Measurements from ENCODE around the gene TXNRD1. TPM values are rescaled to one million over a fixed set of nuclear protein-coding genes. Genes with fewer than 3 reads are reported as not detected.

TXNRD1 gene
- total RNA-seq, 4 donors from 2014 or later, result 94.1 to 240 (median 128) TPM

DNA sequence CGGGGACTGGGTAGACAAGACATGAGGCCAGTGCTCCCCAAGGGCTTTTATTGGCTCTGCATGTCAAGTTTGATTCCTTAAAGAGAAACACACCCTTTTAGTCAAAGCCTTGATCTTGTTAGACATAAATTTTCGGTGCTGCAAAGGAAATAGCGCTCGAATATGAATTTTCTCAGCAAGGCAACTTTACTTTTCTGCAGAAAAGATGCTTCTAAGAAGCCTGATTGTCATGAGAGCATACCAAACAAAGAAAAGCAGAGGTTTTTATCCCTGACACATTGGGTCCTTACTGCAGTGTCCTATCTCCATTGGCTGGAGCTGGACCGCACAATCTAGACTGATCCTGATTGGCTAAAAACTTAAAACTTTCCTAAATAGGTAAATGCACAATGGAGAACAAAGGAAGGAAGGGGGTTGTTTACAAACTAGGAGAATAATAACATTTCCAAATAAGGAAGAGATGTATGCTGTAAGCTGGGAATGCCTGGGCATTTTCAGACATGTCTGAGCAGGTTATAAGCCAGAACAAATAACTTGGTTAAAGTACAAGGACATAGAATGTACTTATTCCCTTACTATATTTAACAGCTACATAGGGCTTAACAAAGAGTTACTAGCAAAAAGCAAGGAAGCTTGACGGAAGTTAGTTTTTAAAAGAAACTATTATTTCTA lies 17.2 kb downstream of the TXNRD1 start:
- no peak overlapping the region for H3K4me3 ChIP-seq
- peaks cover 0 to 18% (median 7%) of the 10 kb centered on the region in 4 donors for H3K9me3 ChIP-seq
- no peaks in the 10 kb centered on the region for H3K27me3 ChIP-seq
- H3K36me3 ChIP-seq, result no peaks in the 10 kb centered on the region
- H3K27ac ChIP-seq, result no peak overlapping the region
- DNase-seq, result no peak
- no peaks in the 10 kb centered on the region for H3K4me1 ChIP-seq
- TF ChIP-seq, protein P1, sequence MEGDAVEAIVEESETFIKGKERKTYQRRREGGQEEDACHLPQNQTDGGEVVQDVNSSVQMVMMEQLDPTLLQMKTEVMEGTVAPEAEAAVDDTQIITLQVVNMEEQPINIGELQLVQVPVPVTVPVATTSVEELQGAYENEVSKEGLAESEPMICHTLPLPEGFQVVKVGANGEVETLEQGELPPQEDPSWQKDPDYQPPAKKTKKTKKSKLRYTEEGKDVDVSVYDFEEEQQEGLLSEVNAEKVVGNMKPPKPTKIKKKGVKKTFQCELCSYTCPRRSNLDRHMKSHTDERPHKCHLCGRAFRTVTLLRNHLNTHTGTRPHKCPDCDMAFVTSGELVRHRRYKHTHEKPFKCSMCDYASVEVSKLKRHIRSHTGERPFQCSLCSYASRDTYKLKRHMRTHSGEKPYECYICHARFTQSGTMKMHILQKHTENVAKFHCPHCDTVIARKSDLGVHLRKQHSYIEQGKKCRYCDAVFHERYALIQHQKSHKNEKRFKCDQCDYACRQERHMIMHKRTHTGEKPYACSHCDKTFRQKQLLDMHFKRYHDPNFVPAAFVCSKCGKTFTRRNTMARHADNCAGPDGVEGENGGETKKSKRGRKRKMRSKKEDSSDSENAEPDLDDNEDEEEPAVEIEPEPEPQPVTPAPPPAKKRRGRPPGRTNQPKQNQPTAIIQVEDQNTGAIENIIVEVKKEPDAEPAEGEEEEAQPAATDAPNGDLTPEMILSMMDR (IDR thresholded peaks at IDR 0.05), result no peak
- no peak for TF ChIP-seq POLR2A (IDR thresholded peaks at IDR 0.05)

DNA sequence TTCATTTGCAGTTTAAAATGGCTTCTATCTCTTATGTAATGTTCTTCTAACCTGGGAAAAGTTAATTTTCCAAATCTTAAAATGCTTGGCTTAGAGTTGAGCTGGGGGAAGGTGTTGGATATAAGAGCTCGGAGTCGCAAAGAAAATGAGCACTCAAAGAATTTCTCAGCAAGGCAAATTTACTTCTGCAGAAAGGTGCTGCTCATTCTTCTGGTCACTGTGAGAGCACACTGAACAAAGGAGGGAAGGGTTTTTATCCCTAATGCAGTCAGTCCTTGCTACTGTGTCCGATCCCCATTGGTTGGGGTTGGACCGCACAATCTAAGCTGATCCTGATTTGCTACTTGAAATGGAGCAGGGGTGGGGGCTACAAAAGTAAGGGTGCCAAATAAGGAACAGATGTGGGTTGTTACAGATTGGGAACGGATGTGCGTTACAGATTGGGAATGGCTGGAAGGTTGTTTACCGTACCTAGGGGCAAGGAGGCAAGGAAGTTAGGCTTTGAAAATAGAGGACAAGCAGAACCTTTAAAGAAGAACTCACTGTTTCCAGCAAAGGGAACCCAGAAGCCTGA lies 19.4 kb downstream of the TXNRD1 start:
- TF ChIP-seq POLR2A (IDR thresholded peaks at IDR 0.05), result no peak
- TF ChIP-seq, protein P1 (IDR thresholded peaks at IDR 0.05), result no peak
- Histone ChIP-seq H3K27ac (no peak overlapping the region), H3K9me3 (peaks cover 0 to 18% (median 7%) of the 10 kb centered on the region in 4 donors), H3K36me3 (no peaks in the 10 kb centered on the region), H3K4me1 (no peaks in the 10 kb centered on the region), H3K4me3 (no peak overlapping the region), H3K27me3 (no peaks in the 10 kb centered on the region)
- no peak for DNase-seq

DNA sequence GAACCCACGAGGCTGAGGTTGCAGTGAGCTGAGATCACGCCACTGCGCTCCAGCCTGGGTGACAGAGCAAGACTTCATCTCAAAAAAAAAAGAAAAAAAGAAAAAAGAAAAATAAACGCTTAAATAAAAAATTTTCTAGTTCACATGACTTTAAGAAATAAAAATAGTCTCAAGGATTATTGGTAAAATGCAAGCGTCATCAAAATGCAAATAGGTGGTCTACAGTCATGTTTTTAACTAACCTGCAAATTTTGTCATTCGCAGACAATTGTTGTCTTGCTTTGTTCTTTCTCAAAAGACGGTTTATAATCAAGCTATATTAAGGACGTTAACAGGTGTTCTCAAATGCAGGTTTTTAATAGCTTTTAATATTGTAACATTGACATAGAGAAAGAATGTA lies 22.4 kb downstream of the TXNRD1 start:
- no peaks in the 10 kb centered on the region for H3K27me3 ChIP-seq
- TF ChIP-seq, protein P1 (IDR thresholded peaks at IDR 0.05), result no peak
- no peak for TF ChIP-seq POLR2A (IDR thresholded peaks at IDR 0.05)
- DNase-seq, result no peak
- peaks cover 0 to 14% (median 2%) of the 10 kb centered on the region in 4 donors for H3K9me3 ChIP-seq
- H3K4me3 ChIP-seq, result no peak overlapping the region
- no peaks in the 10 kb centered on the region for H3K4me1 ChIP-seq
- H3K36me3 ChIP-seq, result no peaks in the 10 kb centered on the region
- no peak overlapping the region for H3K27ac ChIP-seq

DNA sequence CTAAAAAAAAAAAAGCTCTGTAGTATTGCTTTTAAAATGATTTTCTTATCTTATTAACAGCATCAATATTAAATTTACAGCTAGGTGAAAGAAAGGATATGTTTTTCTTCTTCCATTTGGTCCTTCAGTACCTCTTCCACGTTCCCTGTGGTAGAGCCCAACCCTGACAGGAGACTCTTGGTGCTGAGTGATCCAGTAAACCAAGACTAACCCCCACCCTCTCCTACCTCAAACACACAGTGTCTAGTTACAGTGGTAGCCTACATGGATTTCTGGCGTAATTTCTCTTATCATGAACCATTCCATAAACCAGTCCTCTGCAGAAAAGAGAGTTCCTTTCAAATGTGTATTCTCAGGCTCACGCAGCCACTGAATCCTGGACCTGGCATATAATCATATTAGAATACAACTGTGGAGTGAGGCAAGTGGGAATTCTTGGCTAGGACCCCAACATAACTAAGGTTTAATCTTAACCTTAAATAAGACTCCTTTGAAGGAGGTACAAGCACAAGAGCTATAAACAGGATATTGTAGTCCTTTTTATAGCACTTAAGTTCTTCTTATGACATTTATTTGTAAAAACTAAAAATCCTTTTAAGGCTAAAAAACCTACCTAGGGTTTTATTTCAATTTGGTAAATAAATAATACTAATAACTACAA lies 27.1 kb downstream of the TXNRD1 start:
- Histone ChIP-seq H3K27ac (no peak overlapping the region), H3K9me3 (no peaks in the 10 kb centered on the region)

DNA sequence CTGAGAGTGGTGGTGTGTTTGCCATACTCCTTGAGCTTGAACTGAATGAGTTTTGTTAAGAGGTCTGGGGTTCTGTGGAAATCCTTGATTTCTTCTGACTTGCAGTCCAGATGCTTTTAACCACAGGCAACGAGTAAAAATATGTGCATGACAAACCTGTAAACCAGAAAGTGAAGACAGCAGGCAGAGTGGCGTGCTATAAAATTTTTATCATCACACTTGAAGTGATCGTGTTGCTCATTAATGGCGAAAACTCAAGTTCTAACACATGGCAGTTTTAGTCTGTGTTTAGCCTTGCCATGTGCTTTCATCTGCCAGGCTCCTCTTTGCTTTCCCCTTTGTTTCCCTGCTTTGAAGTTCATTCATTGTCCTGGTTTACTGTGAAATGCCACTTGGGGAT lies 28.0 kb downstream of the TXNRD1 start:
- TF ChIP-seq POLR2A (IDR thresholded peaks at IDR 0.05), result no peak
- TF ChIP-seq, protein P1 (IDR thresholded peaks at IDR 0.05), result no peak
- Histone ChIP-seq H3K4me1 (no peaks in the 10 kb centered on the region), H3K9me3 (no peaks in the 10 kb centered on the region), H3K27ac (no peak overlapping the region), H3K36me3 (no peaks in the 10 kb centered on the region), H3K27me3 (no peaks in the 10 kb centered on the region), H3K4me3 (no peak overlapping the region)
- DNase-seq, result no peak

More for the DNA sequence above, 27.1 kb downstream of the TXNRD1 start:
- Histone ChIP-seq H3K27me3 (no peaks in the 10 kb centered on the region), H3K4me3 (no peak overlapping the region), H3K36me3 (no peaks in the 10 kb centered on the region), H3K4me1 (no peaks in the 10 kb centered on the region)
- TF ChIP-seq, protein P1 (IDR thresholded peaks at IDR 0.05), result no peak
- no peak for TF ChIP-seq POLR2A (IDR thresholded peaks at IDR 0.05)
- DNase-seq, result no peak

All from Peyer's patch (tissue), 4 donors.